Stimulated activated CD4-positive, alpha-beta T cell treated with anti-CD3 and anti-CD28 coated beads, TNF-alpha, amount 100 ng/mL, for 48 hours (primary cell): ENCODE measurements around the gene ITGBL1.

Source experiments
- DNase-seq, 3 donors: peaks; one replicate each; pipeline ENCODE4 v3.0.0-alpha.2; 2020; ENCODE audit warnings: low read depth in 3 of 3

ITGBL1 gene

GRCh38 chr13:101450749-101451130 is 1.7 kb upstream of the ITGBL1 start:
- no peak for DNase-seq

- DNase-seq = no peak
Observed at GRCh38 chr13:101451641-101452040, 834 bp upstream of the ITGBL1 start.

- peak in 1 of 3 donors; percentile 0 for DNase-seq
Observed at GRCh38 chr13:101453784-101454201, 1.3 kb downstream of the ITGBL1 start.

- no peak for DNase-seq
Observed at GRCh38 chr13:101454767-101455166, 2.3 kb downstream of the ITGBL1 start.

- DNase-seq = no peak
Observed at GRCh38 chr13:101455863-101456262, 3.4 kb downstream of the ITGBL1 start.

GRCh38 chr13:101457176-101457575 is 4.7 kb downstream of the ITGBL1 start:
- DNase-seq = no peak

GRCh38 chr13:101465877-101466276 is 13.4 kb downstream of the ITGBL1 start:
- no peak for DNase-seq

- no peak for DNase-seq
Observed at GRCh38 chr13:101467415-101467814, 14.9 kb downstream of the ITGBL1 start.

GRCh38 chr13:101473458-101473857 is 21.0 kb downstream of the ITGBL1 start:
- no peak for DNase-seq

- DNase-seq = no peak
Observed at GRCh38 chr13:101474419-101474957, 22.0 kb downstream of the ITGBL1 start.

GRCh38 chr13:101475536-101475935 is 23.1 kb downstream of the ITGBL1 start:
- no peak for DNase-seq

GRCh38 chr13:101481421-101481820 is 28.9 kb downstream of the ITGBL1 start:
- no peak for DNase-seq

- DNase-seq = no peak
Observed at GRCh38 chr13:101486708-101487437, 34.4 kb downstream of the ITGBL1 start.

- no peak for DNase-seq
Observed at GRCh38 chr13:101487438-101487830, 35.0 kb downstream of the ITGBL1 start.

GRCh38 chr13:101488734-101489133 is 36.3 kb downstream of the ITGBL1 start:
- DNase-seq = no peak

- DNase-seq = no peak
Observed at GRCh38 chr13:101489643-101490405, 37.3 kb downstream of the ITGBL1 start.

- no peak for DNase-seq
Observed at GRCh38 chr13:101490406-101491015, 38.0 kb downstream of the ITGBL1 start.

GRCh38 chr13:101492251-101492910 is 39.9 kb downstream of the ITGBL1 start:
- DNase-seq = no peak

GRCh38 chr13:101493541-101493940 is 41.1 kb downstream of the ITGBL1 start:
- no peak for DNase-seq

- no peak for DNase-seq
Observed at GRCh38 chr13:101499406-101499805, 46.9 kb downstream of the ITGBL1 start.

- no peak for DNase-seq
Observed at GRCh38 chr13:101502618-101503017, 50.1 kb downstream of the ITGBL1 start.

- no peak for DNase-seq
Observed at GRCh38 chr13:101511161-101511560, 58.7 kb downstream of the ITGBL1 start.
